IMR-90 (cell line): Measurements from ENCODE around the gene FLYWCH1. TPM values are rescaled to one million over a fixed set of nuclear protein-coding genes. Genes with fewer than 3 reads are reported as not detected.

Experiments
- ATAC-seq: fragments of 200-7000 bp; cut with Tn5 transposase; 2 replicates; pipeline ENCODE4 v1.9.1; 2020; ENCODE audit warnings: low read depth, mild to moderate bottlenecking, moderate library complexity
- BruUV-seq: library from RNA; stranded (reverse); fragments of 400-500 nt; replicated peaks from 2 replicates; lab custom pipeline; 2021; lab: Mats Ljungman, UMichigan
- CTCF ChIA-PET: fragments of 300-600 bp; formaldehyde crosslinking; extraction: SDS; loops from one replicate; lab custom pipeline; 2021; ENCODE audit warnings: antibody characterized with exemption; lab: Yijun Ruan, JAX
- POLR2A ChIA-PET: fragments of 300-600 bp; sonication (Branson Sonifier 250); formaldehyde crosslinking; loops from one replicate; lab custom pipeline; 2022; ENCODE audit warnings: antibody characterized with exemption; ENCODE audit not compliant: unreplicated experiment; lab: Charles Lee
- DNase-seq: peaks from one replicate; pipeline ENCODE4 v3.0.0; 2013
- H2AFZ ChIP-seq: replicated peaks from 2 replicates; pipeline ENCODE3; 2013; ENCODE audit warnings: low read length, mild to moderate bottlenecking; ENCODE audit not compliant: poor library complexity
- H2AK5ac ChIP-seq: 2 replicates; pipeline ENCODE4 v1.6.1; 2013; ENCODE audit warnings: low read depth, low read length, inconsistent platforms
- H2AK9ac ChIP-seq: replicated peaks from 2 replicates; pipeline ENCODE3; 2013; ENCODE audit warnings: mild to moderate bottlenecking, low read depth, low read length, moderate library complexity; ENCODE audit not compliant: poor library complexity
- H2BK120ac ChIP-seq: 2 replicates; pipeline ENCODE4 v1.6.1; 2013; ENCODE audit warnings: low read depth, low read length, inconsistent platforms
- H2BK15ac ChIP-seq: 3 replicates; pipeline ENCODE4 v1.6.1; 2013; ENCODE audit warnings: low read depth, low read length, inconsistent platforms
- H2BK20ac ChIP-seq: 2 replicates; pipeline ENCODE4 v1.6.1; 2013; ENCODE audit warnings: low read depth, mild to moderate bottlenecking, inconsistent platforms, low read length, moderate library complexity
- H2BK5ac ChIP-seq: 2 replicates; pipeline ENCODE4 v1.6.1; 2013; ENCODE audit warnings: mild to moderate bottlenecking, low read depth, low read length, inconsistent platforms; ENCODE audit not compliant: poor library complexity, severe bottlenecking
- H3K14ac ChIP-seq: replicated peaks from 2 replicates; pipeline ENCODE4 v1.6.1; 2013; ENCODE audit warnings: low read depth, low read length, inconsistent platforms
- H3K18ac ChIP-seq: 2 replicates; pipeline ENCODE4 v1.6.1; 2013; ENCODE audit warnings: low read depth, low read length, control low read depth
- H3K23ac ChIP-seq: 2 replicates; pipeline ENCODE4 v1.6.1; 2013; ENCODE audit warnings: low read depth, low read length, inconsistent platforms
- H3K27ac ChIP-seq: 2 replicates; pipeline ENCODE4 v1.5.1; 2013; ENCODE audit warnings: mild to moderate bottlenecking, control low read depth, low read length; ENCODE audit not compliant: insufficient read depth
- H3K27me3 ChIP-seq: 2 replicates; pipeline ENCODE4 v1.6.1; 2013; ENCODE audit warnings: low read length; ENCODE audit not compliant: control insufficient read depth, insufficient read depth
- H3K36me3 ChIP-seq: 2 replicates; pipeline ENCODE4 v1.6.1; 2013; ENCODE audit warnings: low read length, mixed read lengths; ENCODE audit not compliant: control insufficient read depth, insufficient read depth
- H3K4ac ChIP-seq: 2 replicates; pipeline ENCODE4 v1.6.1; 2013; ENCODE audit warnings: low read depth, low read length, inconsistent platforms
- H3K4me1 ChIP-seq: 2 replicates; pipeline ENCODE4 v1.6.1; 2013; ENCODE audit warnings: low read length, mixed read lengths; ENCODE audit not compliant: control insufficient read depth, insufficient read depth
- H3K4me2 ChIP-seq: 2 replicates; pipeline ENCODE4 v1.6.1; 2013; ENCODE audit warnings: low read depth, mild to moderate bottlenecking, control low read depth, low read length, moderate library complexity
- H3K4me3 ChIP-seq: 2 replicates; pipeline ENCODE4 v1.5.1; 2013; ENCODE audit warnings: low read depth, mild to moderate bottlenecking, control low read depth, low read length, moderate library complexity; ENCODE audit not compliant: insufficient read depth
- H3K56ac ChIP-seq: 2 replicates; pipeline ENCODE4 v1.6.1; 2013; ENCODE audit warnings: low read length, inconsistent platforms; ENCODE audit not compliant: insufficient read depth; ENCODE audit errors: extremely low read depth
- H3K79me1 ChIP-seq, 2 experiments: 2 replicates each; pipeline ENCODE4 v1.6.1; 2013; ENCODE audit warnings: low read length in 2 of 2, inconsistent platforms in 1 of 2, low read depth in 1 of 2
- H3K9ac ChIP-seq: 2 replicates; pipeline ENCODE4 v1.6.1; 2013; ENCODE audit warnings: low read depth, low read length, control low read depth
- H3K9me1 ChIP-seq: 2 replicates; pipeline ENCODE4 v1.6.1; 2013; ENCODE audit warnings: low read length, inconsistent platforms; ENCODE audit not compliant: insufficient read depth
- H3K9me3 ChIP-seq: 2 replicates; pipeline ENCODE4 v1.6.1; 2013; ENCODE audit warnings: low read length; ENCODE audit not compliant: control insufficient read depth, insufficient read depth
- H4K20me1 ChIP-seq: 2 replicates; pipeline ENCODE4 v1.6.1; 2013; ENCODE audit warnings: low read length, inconsistent platforms; ENCODE audit not compliant: insufficient read depth
- H4K5ac ChIP-seq: 2 replicates; pipeline ENCODE4 v1.6.1; 2013; ENCODE audit warnings: mild to moderate bottlenecking, low read depth, low read length, control low read depth
- H4K8ac ChIP-seq, 2 experiments: 2 replicates each; pipeline ENCODE4 v1.6.1; 2013; ENCODE audit warnings: low read depth in 2 of 2, low read length in 2 of 2, control low read depth in 1 of 2, inconsistent platforms in 1 of 2
- H4K91ac ChIP-seq: 2 replicates; pipeline ENCODE4 v1.6.1; 2013; ENCODE audit warnings: low read depth, low read length, inconsistent platforms; ENCODE audit not compliant: insufficient read depth
- BHLHE40 ChIP-seq: fragments of 150-350 bp; IDR thresholded peaks from 2 replicates; pipeline ENCODE4 v1.6.1; 2016; ENCODE audit warnings: mild to moderate bottlenecking, low read depth, low read length
- CEBPB ChIP-seq: IDR thresholded peaks from 2 replicates; pipeline ENCODE4 v1.6.1; 2012; ENCODE audit warnings: low read depth, low read length, improper control_type of control experiment
- CHD1 ChIP-seq: IDR thresholded peaks from 2 replicates; pipeline ENCODE4 v1.6.1; 2012; ENCODE audit warnings: low read depth, low read length, improper control_type of control experiment
- MAFK ChIP-seq: IDR thresholded peaks from 2 replicates; pipeline ENCODE4 v1.6.1; 2012; ENCODE audit warnings: low read depth, low read length, improper control_type of control experiment
- MAZ ChIP-seq: IDR thresholded peaks from 2 replicates; pipeline ENCODE4 v1.6.1; 2012; ENCODE audit warnings: low read depth, mild to moderate bottlenecking, low read length, improper control_type of control experiment, moderate library complexity, borderline replicate concordance
- MXI1 ChIP-seq: IDR thresholded peaks from 2 replicates; pipeline ENCODE4 v1.6.1; 2012; ENCODE audit warnings: low read depth, mild to moderate bottlenecking, low read length, moderate library complexity, borderline replicate concordance
- NFE2L2 ChIP-seq: fragments of 150-350 bp; IDR thresholded peaks from 2 replicates; pipeline ENCODE4 v1.6.1; 2016; ENCODE audit warnings: low read depth, mild to moderate bottlenecking, low read length
- RAD21 ChIP-seq: IDR thresholded peaks from 2 replicates; pipeline ENCODE4 v1.6.1; 2012; ENCODE audit warnings: low read length, improper control_type of control experiment
- RFX5 ChIP-seq: IDR thresholded peaks from 2 replicates; pipeline ENCODE4 v1.8.0; 2012; ENCODE audit warnings: low read depth, mild to moderate bottlenecking, low read length, moderate library complexity
- WGBS, 2 experiments: methylation state at CpG; one replicate each; pipeline versions ENCODE4 v1.1.5 to v1.1.7; 2013; ENCODE audit warnings: missing lambda C conversion rate in 2 of 2; ENCODE audit not compliant: insufficient read length in 1 of 2; ENCODE audit errors: extremely low coverage in 2 of 2; 5-methylcytosine and 5-hydroxymethylcytosine counted together
- dilution Hi-C: fragments of 300-500 bp; cut with HindIII; formaldehyde crosslinking; loops from one replicate; pipeline ENCODE4 v1.14.3; 2018; ENCODE audit warnings: low sequenced_read_pairs; ENCODE audit not compliant: unreplicated experiment
- in situ Hi-C: fragments of 300-500 bp; cut with MboI; formaldehyde crosslinking; loops from 3 replicates; pipeline ENCODE4 v1.14.3; 2019; ENCODE audit warnings: low sequenced_read_pairs, inconsistent platforms, mixed read lengths
- intact Hi-C: fragments of 100-400 bp; cut with micrococcal nuclease; formaldehyde crosslinking; loops from 2 replicates; pipeline ENCODE4 v1.10.0; 2022
- polyA plus RNA-seq, 3 experiments: library from polyadenylated mRNA; depleted of rRNA; stranded (reverse); fragments of >200 nt; gene quantifications; 2 replicates each; pipeline ENCODE4 v1.2.3, GENCODE V29; 2012; ENCODE audit warnings: low replicate concordance in 1 of 3
- total RNA-seq: library from RNA; depleted of rRNA; stranded (reverse); fragments of >200 nt; gene quantifications from 2 replicates; pipeline ENCODE4 v1.2.3, GENCODE V29; 2012
- TF ChIP-seq, protein P1 (sequence below): conservative IDR thresholded peaks from 2 replicates; pipeline ENCODE4 v1.5.1; 2012; ENCODE audit warnings: mild to moderate bottlenecking, low read depth, low read length, improper control_type of control experiment
- TF ChIP-seq, protein P2 (sequence below): fragments of 150-350 bp; IDR thresholded peaks from 2 replicates; pipeline ENCODE4 v1.6.1; 2016; ENCODE audit warnings: low read depth, mild to moderate bottlenecking, low read length, moderate library complexity, borderline replicate concordance
- TF ChIP-seq, protein P3 (sequence below): fragments of 150-350 bp; IDR thresholded peaks from 2 replicates; pipeline ENCODE4 v1.6.1; 2017; ENCODE audit warnings: mild to moderate bottlenecking, antibody characterized with exemption, low read length, low read depth

The FLYWCH1 gene
- total and polyA plus RNA-seq, 2 of the 4 experiments (the other 2 are of a cell fraction): 14.3 to 25.2 TPM

DNA sequence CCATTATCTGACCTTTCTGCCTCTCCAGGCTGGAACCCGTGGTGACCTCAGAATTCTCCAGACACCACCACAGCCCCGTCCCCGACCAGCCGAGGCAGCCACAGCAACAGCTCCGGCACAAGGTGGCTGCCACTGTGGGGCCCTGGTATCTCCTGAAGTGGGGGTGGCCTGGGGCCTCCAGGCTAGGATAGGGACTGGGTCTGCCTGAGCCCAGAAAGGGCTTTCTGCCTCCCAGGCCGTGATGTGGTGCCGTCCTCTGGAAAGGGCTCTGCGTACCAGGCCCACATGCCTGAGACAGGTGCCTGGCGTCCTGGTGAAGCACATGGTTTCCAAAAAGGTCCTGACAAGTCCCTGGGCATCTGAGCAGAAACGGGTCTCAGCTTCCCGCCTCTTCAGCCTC lies 17.1 kb downstream of the FLYWCH1 start:
- Histone ChIP-seq H2AFZ (no peak overlapping the region), H3K18ac (no peak overlapping the region), H3K27ac (no peak overlapping the region), H3K4me2 (no peak overlapping the region), H3K9me3 (no peaks in the 10 kb centered on the region), H3K4me1 (no peaks in the 10 kb centered on the region), H2AK9ac (no peak overlapping the region), H3K9ac (no peak overlapping the region), H3K23ac (no peak overlapping the region), H2BK120ac (no peak overlapping the region), H4K91ac (no peak overlapping the region), H4K20me1 (peaks cover 6% of the 10 kb centered on the region; the same call in 1 of the 2 replicates), H3K9me1 (no peaks in the 10 kb centered on the region), H3K36me3 (peaks cover 25% of the 10 kb centered on the region), H3K4me3 (no peak overlapping the region), H4K8ac (no peak overlapping the region), H2BK20ac (no peak overlapping the region), H3K56ac (no peak overlapping the region), H3K27me3 (no peaks in the 10 kb centered on the region), H2AK5ac (no peak overlapping the region), H2BK5ac (no peak overlapping the region), H3K4ac (no peak overlapping the region), H3K14ac (no peak overlapping the region), H4K5ac (no peak overlapping the region), H2BK15ac (no peak overlapping the region), H3K79me1 (peaks cover 6 to 32% of the 10 kb centered on the region in 2 experiments)
- BruUV-seq: no TSS peak
- no peak for TF ChIP-seq MAZ
- no peak for TF ChIP-seq NFE2L2
- TF ChIP-seq RFX5: no peak
- TF ChIP-seq MXI1: no peak
- TF ChIP-seq MAFK: no peak
- no peak for TF ChIP-seq CEBPB
- TF ChIP-seq, protein P1, sequence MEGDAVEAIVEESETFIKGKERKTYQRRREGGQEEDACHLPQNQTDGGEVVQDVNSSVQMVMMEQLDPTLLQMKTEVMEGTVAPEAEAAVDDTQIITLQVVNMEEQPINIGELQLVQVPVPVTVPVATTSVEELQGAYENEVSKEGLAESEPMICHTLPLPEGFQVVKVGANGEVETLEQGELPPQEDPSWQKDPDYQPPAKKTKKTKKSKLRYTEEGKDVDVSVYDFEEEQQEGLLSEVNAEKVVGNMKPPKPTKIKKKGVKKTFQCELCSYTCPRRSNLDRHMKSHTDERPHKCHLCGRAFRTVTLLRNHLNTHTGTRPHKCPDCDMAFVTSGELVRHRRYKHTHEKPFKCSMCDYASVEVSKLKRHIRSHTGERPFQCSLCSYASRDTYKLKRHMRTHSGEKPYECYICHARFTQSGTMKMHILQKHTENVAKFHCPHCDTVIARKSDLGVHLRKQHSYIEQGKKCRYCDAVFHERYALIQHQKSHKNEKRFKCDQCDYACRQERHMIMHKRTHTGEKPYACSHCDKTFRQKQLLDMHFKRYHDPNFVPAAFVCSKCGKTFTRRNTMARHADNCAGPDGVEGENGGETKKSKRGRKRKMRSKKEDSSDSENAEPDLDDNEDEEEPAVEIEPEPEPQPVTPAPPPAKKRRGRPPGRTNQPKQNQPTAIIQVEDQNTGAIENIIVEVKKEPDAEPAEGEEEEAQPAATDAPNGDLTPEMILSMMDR: no peak
- TF ChIP-seq, protein P2, sequence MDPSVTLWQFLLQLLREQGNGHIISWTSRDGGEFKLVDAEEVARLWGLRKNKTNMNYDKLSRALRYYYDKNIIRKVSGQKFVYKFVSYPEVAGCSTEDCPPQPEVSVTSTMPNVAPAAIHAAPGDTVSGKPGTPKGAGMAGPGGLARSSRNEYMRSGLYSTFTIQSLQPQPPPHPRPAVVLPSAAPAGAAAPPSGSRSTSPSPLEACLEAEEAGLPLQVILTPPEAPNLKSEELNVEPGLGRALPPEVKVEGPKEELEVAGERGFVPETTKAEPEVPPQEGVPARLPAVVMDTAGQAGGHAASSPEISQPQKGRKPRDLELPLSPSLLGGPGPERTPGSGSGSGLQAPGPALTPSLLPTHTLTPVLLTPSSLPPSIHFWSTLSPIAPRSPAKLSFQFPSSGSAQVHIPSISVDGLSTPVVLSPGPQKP: no peak
- no peak for TF ChIP-seq CHD1
- TF ChIP-seq RAD21: no peak
- TF ChIP-seq, protein P3, sequence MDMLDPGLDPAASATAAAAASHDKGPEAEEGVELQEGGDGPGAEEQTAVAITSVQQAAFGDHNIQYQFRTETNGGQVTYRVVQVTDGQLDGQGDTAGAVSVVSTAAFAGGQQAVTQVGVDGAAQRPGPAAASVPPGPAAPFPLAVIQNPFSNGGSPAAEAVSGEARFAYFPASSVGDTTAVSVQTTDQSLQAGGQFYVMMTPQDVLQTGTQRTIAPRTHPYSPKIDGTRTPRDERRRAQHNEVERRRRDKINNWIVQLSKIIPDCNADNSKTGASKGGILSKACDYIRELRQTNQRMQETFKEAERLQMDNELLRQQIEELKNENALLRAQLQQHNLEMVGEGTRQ: no peak
- TF ChIP-seq BHLHE40: no peak
- intact Hi-C loops (no loop called here), dilution Hi-C loops (no loop called here), in situ Hi-C loops (no loop called here)
- WGBS, 2 experiments: 100% methylated on average over 3 of the region's 11 CpGs; no CpG with 5 or more reads in 1 of the 2 experiments
- ATAC-seq: no peak
- DNase-seq: no peak
- POLR2A ChIA-PET: no interaction called here
- CTCF ChIA-PET: no interaction called here
